Neural progenitor cell (in vitro differentiated cells): ENCODE results near the gene DHDH.

ENCODE experiments used
- EZH2 ChIP-seq: fragments of 200-600 bp; sonication (generic); IDR thresholded peaks from 2 replicates; pipeline ENCODE4 v1.6.1; 2017; ENCODE audit warnings: antibody characterized with exemption, mild to moderate bottlenecking, moderate library complexity
- TF ChIP-seq, protein P1 (sequence below): fragments of 200-600 bp; sonication (generic); IDR thresholded peaks from 2 replicates; pipeline ENCODE4 v1.5.1; 2017; ENCODE audit warnings: antibody characterized with exemption, mild to moderate bottlenecking

GRCh38 chr19:48991011-48991609 is 57.6 kb downstream of the DHDH start:
- TF ChIP-seq, protein P1, sequence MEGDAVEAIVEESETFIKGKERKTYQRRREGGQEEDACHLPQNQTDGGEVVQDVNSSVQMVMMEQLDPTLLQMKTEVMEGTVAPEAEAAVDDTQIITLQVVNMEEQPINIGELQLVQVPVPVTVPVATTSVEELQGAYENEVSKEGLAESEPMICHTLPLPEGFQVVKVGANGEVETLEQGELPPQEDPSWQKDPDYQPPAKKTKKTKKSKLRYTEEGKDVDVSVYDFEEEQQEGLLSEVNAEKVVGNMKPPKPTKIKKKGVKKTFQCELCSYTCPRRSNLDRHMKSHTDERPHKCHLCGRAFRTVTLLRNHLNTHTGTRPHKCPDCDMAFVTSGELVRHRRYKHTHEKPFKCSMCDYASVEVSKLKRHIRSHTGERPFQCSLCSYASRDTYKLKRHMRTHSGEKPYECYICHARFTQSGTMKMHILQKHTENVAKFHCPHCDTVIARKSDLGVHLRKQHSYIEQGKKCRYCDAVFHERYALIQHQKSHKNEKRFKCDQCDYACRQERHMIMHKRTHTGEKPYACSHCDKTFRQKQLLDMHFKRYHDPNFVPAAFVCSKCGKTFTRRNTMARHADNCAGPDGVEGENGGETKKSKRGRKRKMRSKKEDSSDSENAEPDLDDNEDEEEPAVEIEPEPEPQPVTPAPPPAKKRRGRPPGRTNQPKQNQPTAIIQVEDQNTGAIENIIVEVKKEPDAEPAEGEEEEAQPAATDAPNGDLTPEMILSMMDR: no peak
- no peak for TF ChIP-seq EZH2
